WI38 (cell line): ENCODE data around the gene TSHZ3.

Experiments used
- H3K4me3 ChIP-seq: 2 replicates; pipeline ENCODE4 v1.5.1; 2011; ENCODE audit warnings: low read depth, mild to moderate bottlenecking, control low read depth, low read length
- TF ChIP-seq, protein P1 (sequence below): IDR thresholded peaks from 2 replicates; pipeline ENCODE4 v1.5.1; 2012; ENCODE audit warnings: low read depth, mild to moderate bottlenecking, control low read depth, low read length

The TSHZ3 gene

DNA sequence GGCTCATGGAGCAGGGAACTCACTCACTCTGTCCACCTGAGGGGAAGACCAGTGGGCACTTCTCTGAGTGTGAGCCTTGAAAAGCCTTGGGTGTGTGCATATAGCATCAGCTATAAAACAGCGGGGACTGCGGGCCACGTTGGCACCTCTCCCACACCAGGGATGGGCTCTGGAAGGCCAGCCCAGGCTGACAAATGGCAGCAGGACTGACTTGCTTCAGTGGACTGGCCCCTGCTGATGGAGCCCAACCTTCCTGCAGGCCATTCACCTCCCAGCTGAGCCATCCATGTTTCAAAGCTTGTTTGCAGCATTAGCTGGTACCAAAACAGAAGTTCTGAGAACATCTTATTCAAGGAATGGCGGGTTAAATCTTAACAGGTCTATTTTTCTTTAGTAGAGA is 21.0 kb downstream of the TSHZ3 start:
- TF ChIP-seq, protein P1, sequence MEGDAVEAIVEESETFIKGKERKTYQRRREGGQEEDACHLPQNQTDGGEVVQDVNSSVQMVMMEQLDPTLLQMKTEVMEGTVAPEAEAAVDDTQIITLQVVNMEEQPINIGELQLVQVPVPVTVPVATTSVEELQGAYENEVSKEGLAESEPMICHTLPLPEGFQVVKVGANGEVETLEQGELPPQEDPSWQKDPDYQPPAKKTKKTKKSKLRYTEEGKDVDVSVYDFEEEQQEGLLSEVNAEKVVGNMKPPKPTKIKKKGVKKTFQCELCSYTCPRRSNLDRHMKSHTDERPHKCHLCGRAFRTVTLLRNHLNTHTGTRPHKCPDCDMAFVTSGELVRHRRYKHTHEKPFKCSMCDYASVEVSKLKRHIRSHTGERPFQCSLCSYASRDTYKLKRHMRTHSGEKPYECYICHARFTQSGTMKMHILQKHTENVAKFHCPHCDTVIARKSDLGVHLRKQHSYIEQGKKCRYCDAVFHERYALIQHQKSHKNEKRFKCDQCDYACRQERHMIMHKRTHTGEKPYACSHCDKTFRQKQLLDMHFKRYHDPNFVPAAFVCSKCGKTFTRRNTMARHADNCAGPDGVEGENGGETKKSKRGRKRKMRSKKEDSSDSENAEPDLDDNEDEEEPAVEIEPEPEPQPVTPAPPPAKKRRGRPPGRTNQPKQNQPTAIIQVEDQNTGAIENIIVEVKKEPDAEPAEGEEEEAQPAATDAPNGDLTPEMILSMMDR, result no peak
- H3K4me3 ChIP-seq, result no peak overlapping the region

DNA sequence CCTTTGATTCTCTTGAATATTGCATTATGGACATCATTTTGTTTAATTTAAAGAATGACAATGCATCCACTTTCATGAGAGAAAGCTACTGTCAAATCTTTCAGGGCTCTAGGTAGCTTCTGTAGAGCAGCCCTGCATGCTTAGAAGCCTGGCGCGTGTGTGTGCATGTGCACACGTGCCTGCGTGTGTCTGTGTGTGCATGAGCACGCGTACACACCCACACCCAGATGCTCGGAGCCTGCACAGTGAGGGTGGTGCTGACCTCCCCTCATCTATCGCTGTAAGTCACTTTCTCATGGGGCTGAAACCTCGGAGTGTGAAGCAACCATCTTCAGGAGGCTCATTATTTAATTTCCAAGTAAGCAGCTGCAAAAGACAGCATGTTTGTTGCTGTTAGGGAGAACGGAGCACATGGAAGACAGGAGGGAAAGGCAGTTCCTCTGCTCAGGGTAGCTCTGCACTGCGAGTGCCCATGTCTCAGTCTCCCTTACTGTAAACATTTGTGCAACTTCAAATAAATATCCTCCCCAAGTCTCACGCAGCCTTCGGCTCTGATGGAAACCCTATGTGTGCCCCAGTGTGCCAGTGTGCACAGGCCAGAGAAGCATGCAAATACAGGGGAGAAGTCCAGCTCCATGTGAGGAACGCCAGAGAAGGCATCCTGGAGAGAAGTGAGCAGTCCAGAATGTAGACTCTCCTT is 22.8 kb downstream of the TSHZ3 start:
- H3K4me3 ChIP-seq, result no peak overlapping the region; the same call in 1 of the 2 replicates
- TF ChIP-seq, protein P1, result no peak

DNA sequence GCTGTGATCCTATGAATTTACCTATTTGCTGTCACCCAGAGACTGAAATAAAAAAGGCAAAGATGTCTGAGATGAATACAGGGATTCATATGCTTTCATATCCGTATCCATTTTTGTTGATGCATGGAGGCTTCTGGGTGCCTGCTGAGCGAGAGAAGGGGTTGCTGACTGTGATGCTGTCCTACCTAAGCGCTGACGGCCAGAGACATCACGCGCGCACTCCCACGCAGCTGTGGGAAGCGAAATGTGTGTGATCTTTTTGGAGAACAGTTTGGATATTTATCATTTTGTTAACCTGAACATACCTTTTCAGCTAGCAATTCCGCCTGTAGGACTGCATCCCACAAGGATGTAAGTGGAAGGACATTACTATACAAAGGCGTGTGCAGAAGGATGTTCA is 23.9 kb downstream of the TSHZ3 start:
- H3K4me3 ChIP-seq, result no peak overlapping the region
- TF ChIP-seq, protein P1, result no peak

DNA sequence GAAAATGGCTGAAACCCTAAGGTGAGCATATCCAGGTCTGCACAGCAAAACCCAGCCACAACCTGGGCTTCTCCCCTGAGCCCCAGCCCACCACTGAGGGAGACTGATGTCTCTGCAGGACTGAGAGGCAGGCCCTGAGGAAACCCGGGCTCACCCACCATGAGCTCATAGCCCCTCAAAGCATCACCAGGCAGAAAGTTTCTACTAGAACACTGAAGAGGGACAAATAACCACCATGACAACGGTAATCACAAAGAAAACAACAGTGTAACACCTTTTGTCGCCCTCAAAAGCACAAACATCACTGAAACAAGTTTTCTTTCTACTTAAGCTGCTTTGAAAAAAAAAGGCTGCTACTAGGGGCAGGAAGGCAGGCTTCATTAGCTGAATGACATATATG is 29.8 kb downstream of the TSHZ3 start:
- H3K4me3 ChIP-seq, result no peak overlapping the region
- TF ChIP-seq, protein P1, result no peak

DNA sequence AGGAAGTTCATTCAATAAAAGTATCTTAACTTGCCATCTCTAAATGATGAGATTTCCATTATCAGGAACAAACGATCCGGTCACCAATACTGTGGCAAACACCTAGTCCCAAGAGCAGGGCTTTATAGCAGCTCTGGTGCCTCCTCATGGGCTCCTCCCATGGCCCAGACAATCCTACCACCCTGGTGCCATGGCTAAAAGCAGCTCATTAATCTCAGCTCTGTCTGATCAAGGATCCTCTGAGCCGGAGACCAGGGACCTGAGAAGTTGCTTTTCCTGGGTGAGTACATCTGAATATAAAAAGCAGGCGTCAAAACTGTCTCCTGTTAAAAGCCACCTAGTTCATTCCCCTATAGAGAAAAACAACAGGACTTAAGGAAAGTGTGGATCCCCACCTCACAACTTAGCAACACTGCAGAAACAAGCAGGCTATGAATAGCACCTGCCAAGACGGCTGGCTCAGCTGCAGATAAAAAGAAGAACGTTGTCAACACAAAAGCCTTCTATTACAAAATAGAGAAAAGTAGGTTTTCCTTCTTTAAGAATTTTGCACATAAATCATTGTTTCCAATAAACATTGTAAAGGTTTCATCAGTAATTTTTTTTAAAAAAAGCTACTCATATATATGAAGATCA is 30.3 kb downstream of the TSHZ3 start:
- no peak overlapping the region for H3K4me3 ChIP-seq
- TF ChIP-seq, protein P1, result no peak

DNA sequence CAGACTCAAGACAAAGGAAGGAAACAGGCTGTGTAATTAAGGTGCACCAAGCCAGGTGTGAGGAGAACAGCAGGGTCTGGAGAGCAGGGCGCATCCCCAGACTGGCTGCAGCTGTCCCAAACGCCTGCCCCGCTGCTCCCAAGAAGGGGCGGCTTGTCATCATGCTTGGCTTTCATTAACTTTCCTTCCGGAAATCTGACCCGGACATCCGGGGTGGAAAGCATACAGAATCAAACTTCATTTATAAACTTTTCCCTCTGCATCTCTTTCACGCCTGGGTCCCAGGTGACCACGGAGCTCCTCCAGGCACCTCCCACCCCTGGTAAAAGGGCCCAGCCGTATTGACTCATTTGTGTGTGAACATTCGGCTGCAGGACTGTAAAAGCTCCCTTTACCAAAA is 31.7 kb downstream of the TSHZ3 start:
- no peak overlapping the region for H3K4me3 ChIP-seq
- TF ChIP-seq, protein P1, result no peak

DNA sequence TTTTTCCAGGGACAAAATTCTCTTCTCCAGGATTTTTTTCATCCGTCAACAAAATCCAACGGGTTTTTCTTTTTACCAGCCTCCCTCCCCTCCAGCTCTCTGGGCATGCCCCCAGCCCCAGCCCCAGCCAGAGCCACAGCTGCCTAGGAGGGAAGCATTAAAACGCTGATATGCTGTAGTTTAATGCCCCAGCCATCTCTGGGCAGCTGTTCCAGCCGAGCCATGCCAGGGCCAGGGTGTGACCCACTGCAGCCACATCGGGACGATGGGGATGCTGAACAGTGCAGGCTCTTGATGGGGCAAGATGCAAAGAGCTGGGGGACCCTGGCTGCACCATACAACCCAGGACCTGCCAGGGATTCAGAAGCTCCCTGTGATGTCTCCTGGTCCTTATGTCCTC is 32.1 kb downstream of the TSHZ3 start:
- peak overlapping the region; percentile 18 for H3K4me3 ChIP-seq
- TF ChIP-seq, protein P1, result no peak
